ENCODE data around the gene MYO15A. TPM values are rescaled to one million over a fixed set of nuclear protein-coding genes. Genes with fewer than 3 reads are reported as not detected.

Gene MYO15A
- total and polyA plus RNA-seq, 2 of the 4 experiments (the other 2 are of a cell fraction) = 0.18 to 1.1 TPM

DNA sequence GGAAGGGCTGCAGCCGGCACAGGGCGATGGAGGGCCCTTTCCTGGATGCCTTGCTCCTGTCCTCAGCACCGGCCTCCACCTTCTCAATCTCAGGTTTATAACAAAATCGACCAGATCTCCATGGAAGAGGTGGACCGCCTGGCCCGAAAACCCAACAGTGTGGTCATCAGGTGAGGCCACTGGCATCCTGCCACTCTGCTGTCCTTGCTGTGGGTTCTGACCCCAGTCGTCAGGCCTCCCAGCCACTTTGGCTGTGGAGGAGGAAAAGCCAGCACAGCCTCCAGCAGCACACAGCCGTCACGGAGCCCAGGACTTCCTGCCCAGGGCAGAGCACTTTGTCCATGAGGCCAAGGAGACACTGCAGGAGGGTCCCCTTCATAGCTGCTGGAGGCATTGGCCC lies 6.7 kb upstream of the MYO15A start:
- CTCF ChIA-PET = no interaction called here
- dilution Hi-C loops (cut with HindIII; ENCODE audit: low sequenced_read_pairs, unreplicated experiment) = no loop called here
- H2AFZ ChIP-seq (replicated peaks; ENCODE audit: low read length, poor library complexity) = no peak overlapping the region

More for the DNA sequence above, 6.7 kb upstream of the MYO15A start:
- in situ Hi-C loops (cut with MboI; ENCODE audit: low sequenced_read_pairs) = no loop called here
- H3K56ac ChIP-seq (ENCODE audit: extremely low read depth, insufficient read depth, low read length) = no peak overlapping the region
- H3K79me1 ChIP-seq (ENCODE audit: low read depth in 1 of 2, low read length in 2 of 2) = peaks cover 0 to 4% of the 10 kb centered on the region in 2 experiments; a peak in 2 of 4 replicates
- H3K9me3 ChIP-seq (ENCODE audit: control insufficient read depth, insufficient read depth, low read length) = no peaks in the 10 kb centered on the region
- H3K9me1 ChIP-seq (ENCODE audit: insufficient read depth, low read length) = peaks cover 5% of the 10 kb centered on the region; the same call in 1 of the 2 replicates
- no peak overlapping the region for H2AK9ac ChIP-seq (replicated peaks; ENCODE audit: low read depth, low read length, poor library complexity)
- no peak overlapping the region for H2BK120ac ChIP-seq (ENCODE audit: low read depth, low read length)
- ATAC-seq (ENCODE audit: low read depth) (no peak), DNase-seq (no peak)
- H3K27me3 ChIP-seq (ENCODE audit: control insufficient read depth, insufficient read depth, low read length) = no peaks in the 10 kb centered on the region
- no peak overlapping the region for H3K4ac ChIP-seq (ENCODE audit: low read depth, low read length)
- no peak overlapping the region for H4K8ac ChIP-seq (ENCODE audit: low read depth in 2 of 2, low read length in 2 of 2)
- no peak overlapping the region for H3K23ac ChIP-seq (ENCODE audit: low read depth, low read length)
- no TSS peak for BruUV-seq (replicated peaks)
- H3K14ac ChIP-seq (replicated peaks; ENCODE audit: low read depth, low read length) = no peak overlapping the region
- no peak overlapping the region for H3K27ac ChIP-seq (ENCODE audit: insufficient read depth, low read length)
- POLR2A ChIA-PET (ENCODE audit: unreplicated experiment) = no interaction called here
- H3K18ac ChIP-seq (ENCODE audit: low read depth, low read length) = no peak overlapping the region
- no peak overlapping the region for H4K5ac ChIP-seq (ENCODE audit: low read depth, low read length)
- H3K36me3 ChIP-seq (ENCODE audit: control insufficient read depth, insufficient read depth, low read length) = peaks cover 78% of the 10 kb centered on the region
- no peak overlapping the region for H3K9ac ChIP-seq (ENCODE audit: low read depth, low read length)
- H4K20me1 ChIP-seq (ENCODE audit: insufficient read depth, low read length) = peaks cover 6% of the 10 kb centered on the region; the same call in 1 of the 2 replicates
- WGBS, 2 experiments (ENCODE audit: extremely low coverage in 2 of 2, insufficient read length in 1 of 2) = 90% methylated on average over 3 of the region's 9 CpGs; no CpG with 5 or more reads in 1 of the 2 experiments
- no peak overlapping the region for H2BK5ac ChIP-seq (ENCODE audit: low read depth, low read length, poor library complexity, severe bottlenecking)
- no peak overlapping the region for H3K4me3 ChIP-seq (ENCODE audit: insufficient read depth, low read depth, low read length)
- TF ChIP-seq, protein P1, sequence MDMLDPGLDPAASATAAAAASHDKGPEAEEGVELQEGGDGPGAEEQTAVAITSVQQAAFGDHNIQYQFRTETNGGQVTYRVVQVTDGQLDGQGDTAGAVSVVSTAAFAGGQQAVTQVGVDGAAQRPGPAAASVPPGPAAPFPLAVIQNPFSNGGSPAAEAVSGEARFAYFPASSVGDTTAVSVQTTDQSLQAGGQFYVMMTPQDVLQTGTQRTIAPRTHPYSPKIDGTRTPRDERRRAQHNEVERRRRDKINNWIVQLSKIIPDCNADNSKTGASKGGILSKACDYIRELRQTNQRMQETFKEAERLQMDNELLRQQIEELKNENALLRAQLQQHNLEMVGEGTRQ (IDR thresholded peaks at IDR 0.05; ENCODE audit: low read depth, low read length) = no peak
- TF ChIP-seq SMC3 (IDR thresholded peaks at IDR 0.05; ENCODE audit: low read depth, low read length) (no peak), MAFK (IDR thresholded peaks at IDR 0.05; ENCODE audit: low read depth, low read length) (no peak), FOS (IDR thresholded peaks at IDR 0.05; ENCODE audit: low read depth, low read length) (no peak), NFE2L2 (IDR thresholded peaks at IDR 0.05; ENCODE audit: low read depth, low read length) (no peak), BHLHE40 (IDR thresholded peaks at IDR 0.05; ENCODE audit: low read depth, low read length) (no peak), POLR2A (IDR thresholded peaks at IDR 0.05; ENCODE audit: low read depth, low read length) (no peak), CEBPB (IDR thresholded peaks at IDR 0.05; ENCODE audit: low read depth, low read length) (no peak), RFX5 (IDR thresholded peaks at IDR 0.05; ENCODE audit: low read depth, low read length) (no peak), CHD1 (IDR thresholded peaks at IDR 0.05; ENCODE audit: low read depth, low read length) (no peak), MXI1 (IDR thresholded peaks at IDR 0.05; ENCODE audit: borderline replicate concordance, low read depth, low read length) (no peak), MAZ (IDR thresholded peaks at IDR 0.05; ENCODE audit: borderline replicate concordance, low read depth, low read length) (no peak), RCOR1 (IDR thresholded peaks at IDR 0.05; ENCODE audit: insufficient replicate concordance, low read length) (no peak), RAD21 (IDR thresholded peaks at IDR 0.05; ENCODE audit: low read length) (no peak)
- TF ChIP-seq, protein P2, sequence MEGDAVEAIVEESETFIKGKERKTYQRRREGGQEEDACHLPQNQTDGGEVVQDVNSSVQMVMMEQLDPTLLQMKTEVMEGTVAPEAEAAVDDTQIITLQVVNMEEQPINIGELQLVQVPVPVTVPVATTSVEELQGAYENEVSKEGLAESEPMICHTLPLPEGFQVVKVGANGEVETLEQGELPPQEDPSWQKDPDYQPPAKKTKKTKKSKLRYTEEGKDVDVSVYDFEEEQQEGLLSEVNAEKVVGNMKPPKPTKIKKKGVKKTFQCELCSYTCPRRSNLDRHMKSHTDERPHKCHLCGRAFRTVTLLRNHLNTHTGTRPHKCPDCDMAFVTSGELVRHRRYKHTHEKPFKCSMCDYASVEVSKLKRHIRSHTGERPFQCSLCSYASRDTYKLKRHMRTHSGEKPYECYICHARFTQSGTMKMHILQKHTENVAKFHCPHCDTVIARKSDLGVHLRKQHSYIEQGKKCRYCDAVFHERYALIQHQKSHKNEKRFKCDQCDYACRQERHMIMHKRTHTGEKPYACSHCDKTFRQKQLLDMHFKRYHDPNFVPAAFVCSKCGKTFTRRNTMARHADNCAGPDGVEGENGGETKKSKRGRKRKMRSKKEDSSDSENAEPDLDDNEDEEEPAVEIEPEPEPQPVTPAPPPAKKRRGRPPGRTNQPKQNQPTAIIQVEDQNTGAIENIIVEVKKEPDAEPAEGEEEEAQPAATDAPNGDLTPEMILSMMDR (conservative IDR thresholded peaks at IDR 0.05; ENCODE audit: low read depth, low read length) = no peak
- TF ChIP-seq, protein P3, sequence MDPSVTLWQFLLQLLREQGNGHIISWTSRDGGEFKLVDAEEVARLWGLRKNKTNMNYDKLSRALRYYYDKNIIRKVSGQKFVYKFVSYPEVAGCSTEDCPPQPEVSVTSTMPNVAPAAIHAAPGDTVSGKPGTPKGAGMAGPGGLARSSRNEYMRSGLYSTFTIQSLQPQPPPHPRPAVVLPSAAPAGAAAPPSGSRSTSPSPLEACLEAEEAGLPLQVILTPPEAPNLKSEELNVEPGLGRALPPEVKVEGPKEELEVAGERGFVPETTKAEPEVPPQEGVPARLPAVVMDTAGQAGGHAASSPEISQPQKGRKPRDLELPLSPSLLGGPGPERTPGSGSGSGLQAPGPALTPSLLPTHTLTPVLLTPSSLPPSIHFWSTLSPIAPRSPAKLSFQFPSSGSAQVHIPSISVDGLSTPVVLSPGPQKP (IDR thresholded peaks at IDR 0.05; ENCODE audit: borderline replicate concordance, low read depth, low read length) = no peak
- no peak overlapping the region for H4K91ac ChIP-seq (ENCODE audit: insufficient read depth, low read depth, low read length)
- H2AK5ac ChIP-seq (ENCODE audit: low read depth, low read length) = no peak overlapping the region
- H2BK20ac ChIP-seq (ENCODE audit: low read depth, low read length) = no peak overlapping the region
- no peak overlapping the region for H3K4me2 ChIP-seq (ENCODE audit: low read depth, low read length)
- no peaks in the 10 kb centered on the region for H3K4me1 ChIP-seq (ENCODE audit: control insufficient read depth, insufficient read depth, low read length)
- intact Hi-C loops (cut with micrococcal nuclease) = no loop called here
- no peak overlapping the region for H2BK15ac ChIP-seq (ENCODE audit: low read depth, low read length)
